GM12874 (cell line): ENCODE data around the gene ANKS1A.

Source experiments
- TF ChIP-seq, protein P1 (sequence below): IDR thresholded peaks from 2 replicates; pipeline ENCODE4 v1.5.1; 2011; ENCODE audit warnings: low read depth, mild to moderate bottlenecking, control low read depth, low read length, moderate library complexity; ENCODE audit not compliant: insufficient read depth

ANKS1A gene

DNA sequence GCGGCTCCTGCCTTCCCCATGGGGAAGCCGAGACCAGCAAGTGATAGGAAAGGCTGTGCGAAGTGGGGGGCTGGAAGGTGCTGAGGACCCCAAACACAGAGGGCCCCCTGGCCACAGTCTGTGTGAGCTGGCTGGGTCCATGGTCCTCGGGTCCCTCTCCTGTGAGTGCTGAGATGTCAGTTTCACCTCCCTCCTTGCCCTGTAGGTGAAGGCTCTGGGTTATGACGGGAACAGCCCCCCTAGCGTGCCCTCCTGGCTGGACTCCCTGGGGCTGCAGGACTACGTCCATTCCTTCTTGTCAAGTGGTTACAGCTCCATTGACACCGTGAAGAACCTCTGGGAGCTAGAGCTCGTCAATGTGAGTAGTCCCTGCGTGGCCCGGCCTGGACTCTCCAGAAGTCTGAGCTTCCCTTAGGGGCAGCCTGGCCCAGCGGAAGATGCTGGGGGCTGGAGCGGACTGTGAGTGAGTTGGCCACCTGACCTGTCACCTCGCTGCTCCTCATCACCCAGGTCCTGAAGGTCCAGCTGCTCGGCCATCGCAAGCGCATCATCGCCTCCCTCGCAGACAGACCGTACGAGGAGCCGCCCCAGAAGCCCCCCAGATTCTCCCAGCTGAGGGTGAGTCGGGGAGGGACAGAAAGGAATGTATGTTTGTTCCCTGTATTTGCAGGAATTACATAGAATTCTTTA lies 190.4 kb downstream of the ANKS1A start:
- TF ChIP-seq, protein P1, sequence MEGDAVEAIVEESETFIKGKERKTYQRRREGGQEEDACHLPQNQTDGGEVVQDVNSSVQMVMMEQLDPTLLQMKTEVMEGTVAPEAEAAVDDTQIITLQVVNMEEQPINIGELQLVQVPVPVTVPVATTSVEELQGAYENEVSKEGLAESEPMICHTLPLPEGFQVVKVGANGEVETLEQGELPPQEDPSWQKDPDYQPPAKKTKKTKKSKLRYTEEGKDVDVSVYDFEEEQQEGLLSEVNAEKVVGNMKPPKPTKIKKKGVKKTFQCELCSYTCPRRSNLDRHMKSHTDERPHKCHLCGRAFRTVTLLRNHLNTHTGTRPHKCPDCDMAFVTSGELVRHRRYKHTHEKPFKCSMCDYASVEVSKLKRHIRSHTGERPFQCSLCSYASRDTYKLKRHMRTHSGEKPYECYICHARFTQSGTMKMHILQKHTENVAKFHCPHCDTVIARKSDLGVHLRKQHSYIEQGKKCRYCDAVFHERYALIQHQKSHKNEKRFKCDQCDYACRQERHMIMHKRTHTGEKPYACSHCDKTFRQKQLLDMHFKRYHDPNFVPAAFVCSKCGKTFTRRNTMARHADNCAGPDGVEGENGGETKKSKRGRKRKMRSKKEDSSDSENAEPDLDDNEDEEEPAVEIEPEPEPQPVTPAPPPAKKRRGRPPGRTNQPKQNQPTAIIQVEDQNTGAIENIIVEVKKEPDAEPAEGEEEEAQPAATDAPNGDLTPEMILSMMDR = no peak

DNA sequence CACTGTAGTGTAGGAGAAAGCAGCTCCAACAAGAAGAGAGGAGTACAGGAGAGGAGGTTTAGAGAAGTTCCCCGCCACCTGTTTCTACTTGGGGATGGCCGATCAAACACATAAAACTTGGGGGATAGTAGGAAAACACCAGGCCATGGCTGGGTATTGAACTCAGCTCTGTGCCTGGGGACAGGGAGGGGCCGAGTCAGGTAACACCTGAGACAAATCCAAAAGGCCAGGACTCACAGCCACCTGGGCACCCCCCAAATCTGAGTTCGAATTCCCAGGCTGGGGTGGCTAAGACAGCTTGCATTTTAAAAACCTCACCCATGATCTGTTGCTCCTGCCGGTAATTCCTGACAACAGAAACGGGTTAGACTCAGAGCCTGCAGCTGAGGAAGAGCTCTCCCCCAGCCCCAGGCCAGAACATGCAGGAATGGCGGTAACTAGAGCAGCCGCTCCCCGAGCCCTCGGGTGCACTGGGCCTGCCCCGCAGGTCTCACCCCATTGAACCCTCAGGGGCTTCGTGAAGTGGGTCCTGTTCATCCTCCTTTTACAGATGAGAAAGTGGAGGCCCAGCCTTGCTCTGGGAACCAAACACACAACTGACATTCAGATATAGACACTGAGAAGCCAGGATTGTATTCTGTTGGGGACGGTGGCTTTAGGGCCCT lies 191.1 kb downstream of the ANKS1A start:
- TF ChIP-seq, protein P1 = no peak

DNA sequence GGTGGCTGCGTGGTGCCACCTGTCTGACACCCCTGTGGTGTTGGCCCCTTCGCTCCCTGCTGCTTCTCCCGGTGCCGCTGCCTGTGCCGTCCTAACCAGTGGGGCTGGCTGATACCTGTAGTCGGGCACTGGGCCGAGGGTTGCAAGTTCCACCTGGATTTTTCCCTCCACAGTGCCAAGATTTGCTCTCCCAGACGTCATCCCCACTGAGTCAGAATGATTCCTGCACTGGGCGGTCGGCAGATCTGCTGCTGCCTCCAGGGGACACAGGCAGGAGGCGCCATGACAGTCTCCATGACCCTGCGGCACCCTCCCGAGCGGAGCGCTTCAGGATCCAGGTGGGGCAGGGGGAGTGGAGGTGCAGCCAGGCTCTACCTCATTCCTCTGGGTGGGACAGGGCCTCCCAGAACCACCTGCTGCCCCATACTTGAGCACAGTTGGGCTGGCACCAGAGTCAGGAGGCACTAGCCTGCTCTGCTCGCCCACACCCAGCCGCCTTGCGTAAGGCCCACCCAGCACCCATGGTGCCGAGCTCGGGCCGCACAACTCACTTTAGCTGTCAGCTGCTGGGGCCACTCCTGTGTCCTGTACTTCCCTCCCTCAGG lies 191.9 kb downstream of the ANKS1A start:
- TF ChIP-seq, protein P1 = no peak

DNA sequence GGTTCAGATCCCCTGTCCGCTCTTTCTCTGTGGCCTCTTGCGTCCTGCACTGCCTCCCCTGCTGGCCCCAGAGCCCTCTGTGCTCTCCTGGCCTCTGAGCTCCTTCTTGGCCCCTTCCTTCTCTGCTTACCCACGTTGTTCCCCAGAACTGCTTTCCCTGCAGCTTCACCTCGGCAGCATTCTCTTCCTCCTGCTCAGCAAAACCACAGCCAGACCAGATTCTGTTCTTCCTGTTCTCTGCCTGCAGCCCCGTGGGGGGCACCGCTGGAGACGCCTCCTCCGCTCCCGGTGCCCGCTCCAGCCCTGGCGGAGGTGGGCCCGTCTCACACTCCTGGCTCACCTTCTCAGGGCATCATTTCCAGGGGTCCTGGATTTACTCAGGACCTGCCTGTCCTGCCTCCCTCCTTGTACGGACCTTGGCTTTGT lies 192.4 kb downstream of the ANKS1A start:
- TF ChIP-seq, protein P1 = no peak

DNA sequence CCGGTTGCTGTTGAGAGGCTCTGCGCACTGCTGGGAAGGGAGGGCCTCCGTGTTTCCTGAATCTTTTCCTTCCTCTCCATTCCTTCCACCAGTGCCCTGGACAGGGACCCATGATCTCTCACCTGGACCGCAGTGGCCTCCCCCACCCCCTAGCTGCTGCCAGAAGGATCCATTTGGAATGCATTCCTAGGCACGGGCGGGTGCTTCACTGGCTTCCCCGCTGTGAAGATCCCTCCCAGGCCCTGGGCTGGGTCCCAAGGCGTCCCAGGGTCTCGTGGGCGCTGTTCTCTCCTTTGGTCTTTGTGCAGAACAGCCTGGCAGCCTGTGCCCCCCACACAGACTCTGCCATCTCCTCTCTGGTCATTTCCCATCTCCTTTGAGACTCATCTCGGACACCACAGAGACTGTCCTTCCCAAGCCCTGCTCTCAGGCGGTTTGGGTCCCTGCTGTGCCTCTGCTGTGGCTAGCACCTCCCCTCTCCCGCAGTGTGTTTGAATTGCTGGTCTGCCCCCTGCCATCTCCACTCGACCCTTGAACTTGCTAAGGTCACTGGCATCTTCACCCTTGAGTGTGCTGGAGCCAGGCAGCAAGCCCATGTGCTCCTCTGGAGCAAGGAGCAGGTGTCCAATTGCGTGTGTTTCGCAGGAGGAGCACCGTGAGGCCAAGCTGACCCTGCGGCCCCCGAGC lies 193.1 kb downstream of the ANKS1A start:
- TF ChIP-seq, protein P1 = no peak

DNA sequence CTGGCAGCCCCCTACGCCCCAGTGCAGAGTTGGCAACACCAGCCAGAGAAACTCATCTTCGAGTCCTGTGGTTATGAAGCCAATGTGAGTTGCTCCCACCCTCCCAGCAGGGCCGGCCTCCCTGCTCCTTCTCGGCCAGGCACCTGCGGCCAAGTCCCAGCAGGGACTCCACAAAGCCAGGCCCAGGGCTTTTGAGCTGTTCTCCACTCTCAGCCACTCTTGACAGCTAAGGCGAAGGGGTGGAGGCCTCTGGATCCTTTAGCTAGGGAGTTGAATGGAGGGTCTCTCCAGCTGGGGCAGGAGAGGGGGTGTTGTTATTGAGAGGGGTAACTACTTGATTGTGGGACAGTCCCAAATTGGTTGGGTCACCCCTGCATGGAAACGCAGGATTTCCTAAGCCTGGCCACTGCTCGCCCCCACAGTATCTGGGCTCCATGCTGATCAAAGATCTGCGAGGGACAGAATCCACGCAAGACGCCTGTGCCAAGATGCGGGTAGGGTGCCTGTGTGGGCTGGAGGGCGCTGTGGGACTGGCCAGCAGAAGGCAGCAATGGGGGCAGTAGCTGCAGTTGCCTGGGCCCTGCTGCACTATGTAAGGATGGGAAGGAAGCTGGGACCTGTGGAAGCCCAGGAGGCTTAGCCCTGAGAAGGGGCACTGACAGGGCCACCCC lies 193.8 kb downstream of the ANKS1A start:
- TF ChIP-seq, protein P1 = no peak

DNA sequence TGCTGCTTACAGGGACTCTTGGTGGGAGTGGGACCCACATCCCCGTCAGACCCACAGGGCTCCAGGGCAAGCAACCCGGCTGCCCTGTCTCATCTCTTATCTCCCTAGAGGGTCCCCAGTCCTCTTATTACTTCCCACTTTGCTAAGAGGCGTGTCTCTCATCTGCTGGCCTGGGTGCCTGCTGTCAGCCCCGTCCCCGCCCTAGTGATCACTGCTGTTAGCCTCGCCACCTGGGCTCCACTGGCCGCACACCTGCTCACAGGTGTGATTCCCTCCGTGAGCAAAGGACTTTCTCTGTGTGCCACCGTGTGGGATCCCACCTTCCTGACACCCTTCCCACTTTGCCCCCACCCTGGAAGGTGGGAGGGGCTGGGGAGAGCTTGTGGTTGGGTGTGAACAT lies 194.5 kb downstream of the ANKS1A start:
- TF ChIP-seq, protein P1 = no peak
